Stimulated activated CD8-positive, alpha-beta memory T cell treated with anti-CD3 and anti-CD28 coated beads, Interleukin-15, amount 100 ng/mL, for 24 hours (primary cell): ENCODE results near the gene RPN2.

ENCODE experiments used
- DNase-seq: peaks from one replicate; pipeline ENCODE4 v3.0.0-alpha.2; 2020; ENCODE audit warnings: low read depth

RPN2 gene

GRCh38 chr20:37243076-37243936 lies 64.2 kb downstream of the RPN2 start:
- DNase-seq = no peak

GRCh38 chr20:37243937-37244571 lies 64.9 kb downstream of the RPN2 start:
- no peak for DNase-seq

- DNase-seq = no peak
These were observed 65.4 kb downstream of the RPN2 start for GRCh38 chr20:37244572-37244957.

GRCh38 chr20:37245216-37246150 lies 66.4 kb downstream of the RPN2 start:
- DNase-seq = no peak

GRCh38 chr20:37246736-37247135 lies 67.6 kb downstream of the RPN2 start:
- DNase-seq = no peak

- no peak for DNase-seq
These were observed 68.4 kb downstream of the RPN2 start for GRCh38 chr20:37247547-37247946.

- no peak for DNase-seq
These were observed 70.2 kb downstream of the RPN2 start for GRCh38 chr20:37249304-37249703.

GRCh38 chr20:37251825-37252477 lies 72.8 kb downstream of the RPN2 start:
- no peak for DNase-seq

- no peak for DNase-seq
These were observed 74.0 kb downstream of the RPN2 start for GRCh38 chr20:37253087-37253486.

- no peak for DNase-seq
These were observed 75.2 kb downstream of the RPN2 start for GRCh38 chr20:37254114-37254878.

- DNase-seq = no peak
These were observed 77.2 kb downstream of the RPN2 start for GRCh38 chr20:37256286-37256685.

GRCh38 chr20:37257530-37257929 lies 78.4 kb downstream of the RPN2 start:
- no peak for DNase-seq

GRCh38 chr20:37257988-37258387 lies 78.9 kb downstream of the RPN2 start:
- DNase-seq = no peak

GRCh38 chr20:37259031-37259430 lies 79.9 kb downstream of the RPN2 start:
- DNase-seq = no peak

GRCh38 chr20:37259865-37260264 lies 80.7 kb downstream of the RPN2 start:
- no peak for DNase-seq

- no peak for DNase-seq
These were observed 81.8 kb downstream of the RPN2 start for GRCh38 chr20:37260923-37261322.

- no peak for DNase-seq
These were observed 82.6 kb downstream of the RPN2 start, which contains the start of gene GHRH for GRCh38 chr20:37261714-37262113. Gene GHRH, minus strand, starts transcription at chr20:37261814. Its CDS starts 4,925 bp downstream, at chr20:37256889.

- DNase-seq = no peak
These were observed 83.4 kb downstream of the RPN2 start for GRCh38 chr20:37262505-37262904.

- DNase-seq = no peak
These were observed 84.6 kb downstream of the RPN2 start for GRCh38 chr20:37263686-37264085.

- DNase-seq = no peak
These were observed 86.0 kb downstream of the RPN2 start for GRCh38 chr20:37265152-37265551.
